ENCODE data around the gene COA8.

COA8 gene

DNA sequence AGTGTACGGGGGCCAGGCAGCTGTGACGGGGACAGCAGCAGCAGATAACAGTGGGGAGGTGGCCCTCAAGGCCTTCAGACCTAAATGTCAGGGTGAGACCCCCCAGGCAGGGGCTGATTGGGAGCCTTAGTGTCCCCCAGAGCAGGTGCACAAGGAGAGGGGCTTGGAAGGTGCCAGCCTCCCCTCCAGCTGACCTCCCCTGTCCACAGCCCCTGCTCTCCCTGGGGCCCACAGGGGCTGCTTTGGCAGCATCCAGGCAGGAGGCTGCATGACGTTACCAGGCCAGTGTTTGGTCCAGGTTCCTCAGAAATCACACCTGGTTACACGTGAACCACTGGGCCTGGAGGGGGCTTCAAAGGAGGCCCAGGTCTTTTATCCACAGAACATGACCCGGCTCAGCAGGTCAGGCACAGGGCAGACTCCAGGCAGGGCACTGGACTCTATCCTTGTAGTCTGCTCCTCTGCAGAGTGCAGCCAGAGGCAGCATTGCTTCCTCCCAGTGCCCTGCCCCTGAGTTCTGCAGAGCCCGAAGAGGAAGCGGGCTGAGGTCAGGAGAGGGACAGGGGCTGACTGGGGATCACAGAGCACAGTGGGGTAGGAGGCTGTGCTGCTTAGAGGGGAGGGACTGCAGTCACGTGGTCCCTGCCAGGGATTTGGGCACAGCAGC, 36.4 kb upstream of the COA8 start:
- DNase-seq: no peak

DNA sequence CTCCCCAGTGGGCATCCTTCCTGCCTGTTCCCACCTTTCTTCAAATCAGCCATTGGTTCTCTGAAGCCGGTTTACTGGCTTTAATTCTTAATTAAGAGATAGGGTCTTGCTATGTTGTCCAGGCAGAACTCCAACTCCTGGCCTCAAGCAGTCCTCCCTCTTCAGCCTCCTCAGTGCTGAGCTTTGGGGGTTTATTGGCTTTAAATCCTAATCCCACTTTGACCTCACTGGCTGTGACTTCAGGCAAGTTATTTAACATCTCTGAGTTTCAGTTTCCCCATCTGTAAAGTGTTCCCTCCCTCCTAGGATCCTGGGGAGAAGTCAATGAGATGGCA, 35.9 kb upstream of the COA8 start:
- no peak for DNase-seq

DNA sequence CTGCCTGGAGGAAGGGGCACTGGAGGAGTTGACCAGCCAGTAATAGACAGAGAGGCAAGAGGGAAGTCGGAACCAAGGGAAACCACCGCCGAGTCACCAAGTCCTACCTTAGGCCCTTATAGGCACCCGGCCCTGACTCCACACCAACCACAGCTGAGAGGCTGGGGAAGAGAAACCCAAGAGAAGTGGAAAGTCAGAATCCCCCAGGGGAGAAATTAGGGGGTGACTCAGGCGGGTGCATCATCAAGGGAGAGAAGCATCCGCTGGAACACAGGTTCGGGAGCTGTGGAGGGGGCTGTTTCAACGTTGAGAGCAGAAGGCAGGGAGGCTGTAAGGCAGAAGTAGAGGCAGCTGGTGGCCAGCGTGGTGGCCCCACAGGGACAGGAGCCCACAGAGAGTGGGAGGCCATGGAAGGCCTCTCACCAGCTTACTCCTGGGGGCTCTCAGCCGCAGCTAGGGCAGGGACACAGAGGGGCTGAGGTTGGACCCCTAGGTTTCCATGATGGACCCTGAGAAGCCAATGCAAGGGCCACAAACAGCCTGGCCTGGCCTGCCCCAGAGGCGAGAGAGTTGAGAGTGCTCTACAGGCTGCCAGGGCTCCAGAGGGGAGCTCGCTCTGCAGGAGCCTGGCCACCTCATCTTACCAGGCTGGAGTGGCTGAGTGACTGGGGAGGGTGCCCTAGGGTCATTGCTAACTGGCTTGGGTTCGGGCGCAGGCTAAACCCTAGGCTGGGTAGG, 35.2 kb upstream of the COA8 start:
- no peak for DNase-seq

DNA sequence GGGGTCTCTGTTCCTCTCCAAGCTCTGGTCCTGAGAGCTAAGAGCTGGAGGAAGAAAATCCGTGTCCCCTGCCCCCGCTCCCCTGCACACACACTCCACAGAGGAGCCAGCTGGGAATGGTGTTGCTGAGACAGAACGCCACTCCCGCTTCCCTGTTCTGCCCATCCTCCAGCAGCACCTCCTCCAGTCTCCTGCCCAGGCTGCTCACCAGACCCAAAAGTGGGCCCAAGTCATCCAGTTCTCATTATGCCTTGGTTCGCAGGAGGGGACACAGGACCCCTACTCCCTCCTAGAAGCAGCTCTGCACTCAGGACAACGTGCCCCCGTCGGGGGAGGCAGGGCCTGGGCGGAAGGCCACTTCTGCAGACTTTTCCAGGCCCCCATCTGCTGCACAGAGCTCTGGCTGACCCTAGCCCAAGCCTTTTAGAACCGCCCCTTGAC, 34.6 kb upstream of the COA8 start:
- DNase-seq: no peak

DNA sequence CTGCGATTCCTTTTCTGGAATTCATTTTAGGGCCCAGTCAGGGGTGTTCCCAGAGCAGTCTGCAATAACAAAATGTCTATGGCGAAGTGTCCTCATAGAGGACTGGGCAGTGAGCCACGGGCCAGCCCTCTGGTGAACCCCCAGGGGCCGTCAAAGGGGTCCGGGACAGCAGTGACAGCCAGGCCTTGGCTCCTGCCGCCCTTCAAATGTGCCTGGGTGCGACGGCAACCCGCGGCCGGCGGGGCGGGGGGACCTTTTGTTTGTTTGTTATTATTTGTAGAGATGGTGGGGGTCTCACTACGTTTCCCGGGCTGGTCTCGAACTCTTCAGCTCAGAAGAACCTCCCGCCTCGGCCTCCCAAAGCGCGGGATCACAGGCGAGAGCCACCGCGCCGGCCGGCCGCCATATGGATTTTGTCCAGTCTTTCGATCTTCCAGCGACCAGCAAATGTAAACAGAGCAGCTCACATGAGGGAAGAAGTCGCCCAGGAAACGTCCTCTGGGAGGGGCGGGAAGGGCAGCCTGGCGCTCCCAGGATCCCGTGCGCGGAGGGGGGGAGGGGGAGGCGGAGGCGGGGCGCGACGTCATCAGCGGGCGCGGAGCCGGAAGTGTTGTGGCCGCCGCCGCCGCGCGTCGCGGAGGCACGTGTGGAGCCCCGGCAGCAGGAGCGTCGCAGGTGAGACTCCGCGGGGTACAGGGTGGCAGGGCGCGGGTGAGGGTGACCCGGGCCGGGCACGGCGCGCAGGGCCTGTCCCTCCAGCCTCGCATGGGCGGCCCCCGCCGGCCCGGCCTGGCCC, 34.0 kb upstream of the COA8 start, which contains the start of gene TRMT61A:
Gene TRMT61A (plus strand): TSS at position 610 of the 796 bp plus-strand sequence. CDS start 783 bp downstream, outside the sequence.
- DNase-seq: peak; percentile 49 to 82

DNA sequence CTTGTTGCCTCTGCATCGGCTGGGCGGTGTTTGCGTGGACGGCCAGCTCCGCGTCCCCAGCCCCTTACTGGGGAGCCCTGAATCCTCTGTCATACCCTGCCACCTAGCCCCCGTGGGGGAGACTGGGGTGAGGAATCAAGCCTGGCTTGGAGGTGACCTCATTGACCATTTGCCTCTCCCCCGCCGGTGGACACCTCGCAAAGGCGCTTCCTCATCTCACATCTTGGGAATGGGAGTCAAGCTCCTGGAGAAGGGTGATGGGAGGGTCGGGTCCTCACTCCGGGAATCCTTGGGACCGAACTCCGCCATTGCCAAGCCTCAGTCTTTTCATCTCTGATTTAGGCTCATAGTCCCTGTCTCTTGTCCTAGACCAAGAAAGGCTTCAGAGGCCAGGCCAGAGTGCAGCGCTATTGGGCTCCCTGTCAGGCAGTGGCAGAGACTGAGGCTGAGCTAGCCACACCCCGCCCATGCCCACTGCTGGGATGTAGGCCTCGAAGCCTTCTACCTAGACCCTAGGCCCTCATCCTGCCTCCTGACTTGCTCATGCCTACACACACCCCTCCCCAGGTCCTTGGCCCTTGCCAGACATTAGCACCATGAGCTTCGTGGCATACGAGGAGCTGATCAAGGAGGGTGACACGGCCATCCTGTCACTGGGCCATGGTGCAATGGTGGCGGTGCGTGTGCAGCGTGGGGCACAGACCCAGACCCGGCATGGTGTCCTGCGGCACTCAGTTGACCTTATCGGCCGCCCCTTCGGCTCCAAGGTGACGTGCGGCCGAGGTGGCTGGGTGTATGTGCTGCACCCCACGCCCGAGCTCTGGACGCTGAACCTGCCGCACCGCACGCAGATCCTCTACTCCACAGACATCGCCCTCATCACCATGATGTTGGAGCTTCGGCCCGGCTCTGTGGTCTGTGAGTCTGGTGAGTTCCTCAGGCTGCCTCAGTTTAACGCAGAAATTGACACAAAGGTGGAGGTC, 33.1 kb upstream of the COA8 start:
- no peak for DNase-seq

DNA sequence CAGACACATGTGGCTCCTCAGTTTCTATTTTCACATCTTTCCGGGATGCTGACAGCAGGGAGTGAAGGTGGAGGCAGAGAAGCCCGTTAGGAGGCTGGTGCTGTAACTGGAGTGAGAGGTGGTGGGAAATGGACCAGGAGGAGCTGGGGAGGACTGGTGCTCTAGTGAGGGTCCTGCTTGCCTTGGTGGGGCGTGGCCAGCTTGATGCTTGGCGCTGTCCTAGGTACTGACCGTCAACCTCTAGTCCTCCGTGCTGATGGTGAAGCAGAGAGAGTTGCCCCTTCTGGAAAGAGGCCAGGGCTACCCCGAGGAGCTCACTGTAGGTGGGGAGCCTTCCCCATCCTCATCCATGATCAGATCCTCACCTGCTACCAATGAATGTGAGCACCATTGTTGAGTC, 32.4 kb upstream of the COA8 start:
- no peak for DNase-seq

DNA sequence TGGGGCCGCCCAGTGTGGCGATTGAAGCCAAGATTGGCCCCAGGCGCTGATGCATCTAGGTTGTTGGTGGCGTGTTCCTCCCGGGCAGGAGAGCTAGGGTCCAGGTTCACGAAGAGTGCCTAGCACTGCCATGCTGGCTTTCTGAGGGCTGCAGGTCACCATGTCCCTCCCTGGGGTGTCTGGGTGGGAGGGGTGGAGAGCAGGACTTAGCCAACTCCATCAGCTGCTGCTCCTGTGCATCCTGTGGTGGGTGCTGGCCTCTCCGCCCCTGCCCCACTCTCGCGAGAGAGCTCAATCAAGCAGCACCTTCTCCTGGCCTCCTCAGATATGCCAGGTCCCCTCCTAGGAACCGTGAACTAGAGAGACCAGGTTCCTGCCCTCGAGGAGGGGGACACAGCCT, 31.9 kb upstream of the COA8 start:
- DNase-seq: no peak

DNA sequence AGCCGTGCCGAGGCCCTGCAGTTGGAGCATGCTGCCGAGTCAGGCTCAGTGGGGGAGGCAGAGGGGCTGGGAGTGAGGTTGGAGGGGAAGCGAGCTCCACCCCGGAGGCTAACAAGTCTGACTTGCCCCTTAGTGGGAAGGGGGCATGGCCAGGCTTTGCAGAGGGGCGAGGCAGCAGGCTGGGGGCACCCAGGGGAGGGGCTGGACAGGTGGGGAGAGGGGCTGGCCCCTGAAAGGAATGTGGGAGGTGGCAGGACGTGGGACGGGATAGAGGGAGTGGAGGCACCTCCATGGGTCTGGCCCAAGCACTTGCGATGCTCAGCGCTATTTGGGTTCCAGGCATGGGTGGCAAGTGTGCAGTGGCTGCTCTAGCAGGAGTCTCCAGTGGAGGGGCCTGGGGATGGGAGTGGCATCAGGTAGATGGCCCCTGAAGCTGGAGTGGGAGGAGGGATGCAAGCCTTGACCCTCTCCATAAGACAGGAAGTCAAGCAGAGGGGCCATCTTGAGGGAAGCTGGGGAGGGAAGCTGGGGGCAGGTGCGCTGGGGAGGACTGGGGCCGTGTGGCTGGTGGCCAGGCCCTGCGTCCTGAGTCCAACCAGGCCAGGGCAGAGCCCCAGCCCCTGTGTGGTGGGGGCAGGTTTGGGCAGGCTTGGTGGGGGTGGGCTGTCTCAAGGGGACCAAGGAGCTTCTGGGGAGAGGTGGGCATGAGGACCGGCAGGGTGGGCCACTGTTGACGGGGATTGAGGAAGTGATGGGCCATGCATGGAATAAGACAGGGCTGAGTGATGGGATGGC, 31.1 kb upstream of the COA8 start:
- DNase-seq: no peak

DNA sequence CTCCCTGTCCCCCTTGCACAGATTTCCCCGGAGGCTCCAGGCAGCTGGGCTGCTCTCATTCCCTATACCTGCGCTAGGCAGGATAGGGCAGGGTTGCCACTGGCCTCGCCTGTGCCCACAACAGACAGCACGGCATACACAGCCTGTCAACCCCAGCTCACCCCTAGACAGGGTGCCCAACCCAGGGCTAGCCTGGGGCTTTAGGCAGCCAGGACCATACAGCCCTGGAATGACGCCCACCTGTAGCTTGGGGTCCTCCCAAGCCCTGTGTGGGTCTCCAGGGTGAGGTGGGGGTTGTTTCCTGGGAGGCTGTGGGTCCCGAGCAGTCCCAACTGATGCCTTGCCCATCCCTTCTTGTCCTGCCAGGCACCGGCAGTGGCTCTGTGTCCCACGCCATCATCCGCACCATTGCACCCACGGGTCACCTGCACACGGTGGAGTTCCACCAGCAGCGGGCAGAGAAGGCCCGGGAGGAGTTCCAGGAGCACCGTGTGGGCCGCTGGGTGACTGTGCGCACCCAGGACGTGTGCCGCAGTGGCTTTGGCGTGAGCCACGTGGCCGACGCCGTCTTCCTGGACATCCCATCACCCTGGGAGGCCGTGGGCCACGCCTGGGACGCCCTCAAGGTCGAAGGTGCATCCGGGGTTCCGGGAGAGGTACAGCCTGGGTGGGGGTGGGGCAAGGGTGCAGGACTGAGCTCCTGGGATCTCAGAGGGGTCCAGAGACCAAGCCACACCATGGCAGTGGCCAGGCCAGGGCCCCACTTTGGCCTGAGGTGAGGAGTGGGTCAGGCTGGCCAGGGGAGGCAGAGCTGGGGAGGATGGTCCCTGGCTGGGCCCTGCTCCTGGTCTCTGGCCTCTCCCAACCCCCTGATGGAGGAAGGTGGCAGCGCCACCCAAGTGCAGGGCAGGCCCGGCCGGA, 30.3 kb upstream of the COA8 start:
- DNase-seq: no peak

DNA sequence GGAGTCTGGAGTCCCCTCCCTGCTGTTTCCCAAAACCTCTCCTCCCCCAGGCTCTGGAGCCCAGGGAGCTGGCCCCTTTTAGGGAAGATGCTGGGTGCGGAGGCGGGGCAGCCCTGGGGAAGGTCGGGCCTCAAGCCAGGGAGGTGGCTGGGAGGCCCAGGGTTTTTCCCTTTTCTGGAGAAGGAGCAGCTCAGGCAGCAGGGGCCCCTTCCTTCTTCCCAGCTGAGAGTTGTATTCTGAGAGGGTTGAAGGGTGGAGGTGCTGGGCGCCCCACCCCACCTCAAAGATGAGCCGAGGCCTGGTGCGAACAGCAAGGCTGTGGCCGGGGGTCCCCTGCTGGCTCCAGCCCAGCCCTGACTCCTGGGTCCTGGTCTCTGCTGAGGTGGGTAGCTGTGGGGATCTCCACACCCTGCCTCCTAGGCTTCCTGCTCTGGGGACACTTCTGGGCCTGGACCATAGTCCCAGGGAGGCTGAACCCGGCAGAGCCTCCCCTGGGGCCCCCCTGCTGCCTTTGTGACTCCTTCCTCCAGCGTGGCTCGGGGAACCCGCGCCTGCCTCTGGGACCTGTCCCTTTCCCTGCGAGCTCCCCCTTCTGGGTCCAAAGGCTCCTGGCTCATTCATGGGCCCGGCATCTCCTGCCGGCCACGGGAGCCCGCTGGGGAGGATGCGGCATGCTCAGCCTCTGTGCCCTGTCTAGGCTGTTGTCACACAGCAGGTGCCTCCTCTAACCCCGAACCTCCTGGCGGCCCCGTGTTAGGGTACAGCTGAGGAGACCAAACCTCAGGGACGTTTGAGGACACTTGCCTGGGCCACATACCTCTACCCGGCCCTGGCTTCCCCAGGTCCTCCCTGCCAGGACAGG, 29.4 kb upstream of the COA8 start:
- DNase-seq: no peak

DNA sequence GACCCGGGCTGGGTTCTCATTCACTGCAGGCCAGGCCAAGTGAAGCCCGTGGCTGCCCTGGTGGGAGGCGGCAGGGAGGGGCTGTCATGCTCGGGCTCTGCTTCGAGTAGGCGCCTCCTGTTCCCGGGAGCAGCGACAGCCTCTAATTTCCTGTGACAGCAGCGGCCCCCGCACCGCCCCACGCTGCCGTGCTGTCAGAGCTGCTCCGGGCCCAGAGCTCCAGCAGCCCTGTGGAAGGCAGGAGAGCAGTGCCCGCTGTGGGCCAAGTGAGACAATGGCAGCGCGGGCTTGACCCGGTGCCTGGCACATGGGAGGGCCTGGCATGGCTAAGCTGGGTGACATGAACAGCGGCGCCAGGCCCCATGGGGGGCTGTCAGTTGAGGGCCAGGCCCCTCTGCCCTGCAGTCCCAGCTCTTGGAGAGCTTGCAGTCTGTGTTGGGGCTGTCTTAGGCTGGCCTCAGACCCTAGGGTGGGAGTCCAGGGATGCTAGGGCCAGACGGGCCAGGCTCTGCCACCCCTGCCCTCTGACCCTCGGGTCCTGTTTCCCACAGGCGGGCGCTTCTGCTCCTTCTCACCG, 28.7 kb upstream of the COA8 start:
- peak in 1 of 2 experiments; percentile 17 for DNase-seq

DNA sequence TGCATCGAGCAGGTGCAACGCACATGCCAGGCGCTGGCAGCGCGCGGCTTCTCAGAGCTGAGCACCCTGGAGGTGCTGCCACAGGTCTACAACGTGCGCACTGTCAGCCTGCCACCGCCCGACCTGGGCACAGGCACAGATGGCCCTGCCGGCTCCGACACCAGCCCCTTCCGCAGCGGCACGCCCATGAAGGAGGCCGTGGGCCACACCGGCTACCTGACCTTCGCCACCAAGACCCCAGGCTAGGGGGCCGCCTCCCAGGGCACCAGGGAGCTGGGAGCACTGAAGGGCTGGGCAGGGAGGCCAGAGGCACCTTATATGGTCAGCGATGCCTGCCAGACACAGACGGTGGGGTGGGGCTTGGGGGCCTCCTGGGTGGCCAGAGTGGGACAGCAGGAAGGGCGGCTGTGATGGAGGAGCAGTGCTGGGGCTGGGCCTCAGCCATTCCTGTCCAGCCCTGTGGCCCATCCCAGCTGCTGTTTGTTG, 28.1 kb upstream of the COA8 start:
- DNase-seq: no peak

DNA sequence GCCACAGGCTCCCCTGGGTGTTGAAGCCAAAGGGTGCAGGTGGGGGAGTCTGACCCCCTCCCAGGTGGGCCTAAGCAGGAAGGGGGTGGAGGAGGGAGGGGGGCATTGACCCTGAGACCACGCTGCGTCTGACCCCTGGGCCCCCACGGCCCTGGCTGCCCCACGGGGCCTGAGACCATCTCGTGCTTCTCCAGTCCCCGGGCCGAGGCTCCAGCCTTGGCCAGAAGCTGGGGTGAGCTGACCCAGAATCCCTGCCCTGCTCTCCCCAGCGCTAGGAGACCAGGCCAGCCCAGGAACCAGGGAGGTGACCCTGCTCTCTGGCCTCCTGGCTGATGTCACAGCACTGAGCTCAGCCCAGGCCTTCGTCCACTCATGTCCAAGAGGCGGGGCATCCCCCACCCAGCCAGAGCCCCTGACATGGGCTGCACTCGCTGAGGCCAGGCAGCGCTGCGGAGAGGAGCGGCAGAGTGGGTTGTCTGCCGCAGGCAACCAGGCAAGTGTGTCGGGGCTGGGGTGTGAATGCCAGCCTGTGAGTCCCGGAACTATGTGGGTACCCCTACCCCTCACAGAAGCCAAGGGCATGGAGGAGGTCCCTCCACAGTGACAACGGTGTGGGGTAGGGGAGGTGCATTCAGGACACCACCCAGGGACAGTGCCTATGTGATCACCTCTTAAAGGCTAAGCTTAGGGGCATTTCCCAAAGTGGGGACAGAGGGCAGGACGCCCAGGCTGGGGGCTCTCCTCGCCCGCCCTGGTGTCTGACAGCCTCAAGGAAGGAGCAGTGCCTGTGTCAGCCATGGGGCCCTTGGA, 27.5 kb upstream of the COA8 start:
- DNase-seq: no peak

DNA sequence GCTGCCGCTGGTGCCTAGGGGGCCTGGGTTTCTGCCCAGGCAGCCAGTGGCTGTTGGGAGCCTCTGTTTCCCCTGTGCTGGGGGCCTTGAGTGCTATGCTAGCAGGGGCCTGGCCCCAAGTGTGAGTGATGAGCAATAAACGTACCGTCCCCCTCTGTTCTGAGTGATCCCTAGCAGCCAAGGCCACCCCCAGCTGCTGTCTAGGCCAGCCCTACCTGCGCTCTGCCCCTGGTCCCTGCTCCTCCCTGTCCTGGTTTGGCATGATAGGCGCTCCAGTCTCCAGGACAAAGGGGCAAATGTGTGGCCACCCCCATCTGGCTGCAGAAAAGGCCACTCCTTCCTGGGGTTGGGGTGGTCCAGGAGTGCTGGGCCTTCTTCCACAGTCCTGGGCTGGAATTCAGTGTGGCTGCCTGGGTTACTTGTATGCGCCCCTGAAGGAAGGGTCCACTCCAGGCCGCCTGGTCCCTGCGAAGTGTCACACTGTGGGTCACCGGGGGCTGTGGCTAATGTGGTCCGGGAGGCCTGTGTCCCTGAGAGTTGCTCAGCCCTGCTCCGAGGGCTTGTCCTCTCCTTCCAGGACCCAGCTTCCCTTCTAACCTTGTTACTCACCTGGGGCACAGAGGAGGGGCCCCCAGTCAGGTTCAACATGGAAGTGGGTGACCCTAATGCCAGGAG, 26.7 kb upstream of the COA8 start:
- DNase-seq: no peak

DNA sequence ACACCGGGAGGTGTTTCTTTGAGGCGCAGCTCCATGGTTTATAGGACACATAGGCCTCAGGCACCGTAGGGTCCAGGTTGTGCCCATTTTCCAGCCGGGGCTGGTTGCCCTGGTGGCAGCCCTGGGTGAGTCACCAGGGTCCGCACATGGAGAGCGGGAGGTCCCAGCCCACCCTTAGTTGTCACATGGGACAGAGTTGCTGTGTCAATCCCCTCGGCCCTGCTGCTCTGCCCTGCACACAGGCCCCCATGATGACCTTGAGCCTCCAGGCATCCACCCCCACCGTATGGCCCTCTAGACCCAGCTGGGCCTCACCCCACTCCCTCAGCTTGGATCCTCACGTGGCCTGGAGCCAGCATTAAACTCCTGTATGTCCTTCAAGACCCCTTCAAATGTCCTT, 26.1 kb upstream of the COA8 start:
- no peak for DNase-seq

DNA sequence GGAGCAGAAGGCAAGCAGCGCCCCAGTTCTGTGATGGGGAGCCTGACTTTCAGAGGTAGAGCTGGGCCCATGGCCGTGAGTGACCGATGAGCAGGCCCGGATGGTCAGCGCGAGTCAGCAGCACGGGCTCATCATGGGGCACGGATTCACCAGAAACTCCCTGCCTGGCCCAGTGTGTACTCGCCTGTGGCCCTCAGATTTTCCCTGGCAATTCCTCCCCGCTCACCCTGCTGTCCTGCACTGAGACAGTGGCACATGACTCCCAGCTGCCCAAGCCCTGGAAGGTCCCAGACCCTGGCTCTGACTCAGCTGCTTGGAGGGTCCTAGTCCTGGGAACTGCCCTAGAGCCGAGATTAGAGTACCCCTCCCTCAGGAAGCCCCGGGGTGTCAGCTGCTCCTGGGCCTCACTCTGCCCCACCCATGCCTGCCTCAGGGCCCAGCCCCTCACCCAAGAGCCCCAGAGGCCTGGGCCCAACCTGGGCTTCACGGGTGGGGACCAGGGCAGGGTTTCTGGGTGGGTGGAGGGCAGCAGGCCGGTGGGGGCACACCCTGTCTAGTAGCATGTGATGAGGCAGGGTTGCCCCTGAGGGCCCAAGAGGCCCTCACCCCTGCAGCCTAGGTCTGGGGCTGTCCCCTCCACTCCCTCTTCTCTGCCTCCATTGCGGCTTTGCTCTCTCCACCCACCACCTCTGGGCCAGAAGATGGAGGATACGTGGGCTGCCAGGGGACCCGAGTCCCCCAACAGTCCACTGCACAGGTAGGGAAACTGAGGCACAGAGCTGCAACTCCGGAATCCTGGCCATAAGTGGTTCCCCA, 25.4 kb upstream of the COA8 start:
- no peak for DNase-seq
